ENCODE measurements around the gene BOLA1.
"Not testable (repeated sequence)": the region's sequence is repeated elsewhere in the genome, so short reads cannot be mapped to it uniquely, and the experiment has no call there.

Gene BOLA1

GRCh38 chr1:149931212-149931790 lies 31.9 kb downstream of the BOLA1 start:
- TF ChIP-seq CTCF (conservative IDR thresholded peaks at IDR 0.05), result no peak
- peak overlapping the region; percentile 43; the same call in 1 of the 2 replicates for H3K27ac ChIP-seq

GRCh38 chr1:149932474-149932873 lies 33.1 kb downstream of the BOLA1 start:
- H3K27ac ChIP-seq, result peak overlapping the region; percentile 43
- TF ChIP-seq CTCF (conservative IDR thresholded peaks at IDR 0.05), result no peak

GRCh38 chr1:149933208-149933607 lies 33.8 kb downstream of the BOLA1 start:
- H3K27ac ChIP-seq, result no peak overlapping the region
- TF ChIP-seq CTCF (conservative IDR thresholded peaks at IDR 0.05), result no peak

GRCh38 chr1:149934356-149934755 lies 35.0 kb downstream of the BOLA1 start:
- no peak for TF ChIP-seq CTCF (conservative IDR thresholded peaks at IDR 0.05)
- no peak overlapping the region for H3K27ac ChIP-seq

DNA sequence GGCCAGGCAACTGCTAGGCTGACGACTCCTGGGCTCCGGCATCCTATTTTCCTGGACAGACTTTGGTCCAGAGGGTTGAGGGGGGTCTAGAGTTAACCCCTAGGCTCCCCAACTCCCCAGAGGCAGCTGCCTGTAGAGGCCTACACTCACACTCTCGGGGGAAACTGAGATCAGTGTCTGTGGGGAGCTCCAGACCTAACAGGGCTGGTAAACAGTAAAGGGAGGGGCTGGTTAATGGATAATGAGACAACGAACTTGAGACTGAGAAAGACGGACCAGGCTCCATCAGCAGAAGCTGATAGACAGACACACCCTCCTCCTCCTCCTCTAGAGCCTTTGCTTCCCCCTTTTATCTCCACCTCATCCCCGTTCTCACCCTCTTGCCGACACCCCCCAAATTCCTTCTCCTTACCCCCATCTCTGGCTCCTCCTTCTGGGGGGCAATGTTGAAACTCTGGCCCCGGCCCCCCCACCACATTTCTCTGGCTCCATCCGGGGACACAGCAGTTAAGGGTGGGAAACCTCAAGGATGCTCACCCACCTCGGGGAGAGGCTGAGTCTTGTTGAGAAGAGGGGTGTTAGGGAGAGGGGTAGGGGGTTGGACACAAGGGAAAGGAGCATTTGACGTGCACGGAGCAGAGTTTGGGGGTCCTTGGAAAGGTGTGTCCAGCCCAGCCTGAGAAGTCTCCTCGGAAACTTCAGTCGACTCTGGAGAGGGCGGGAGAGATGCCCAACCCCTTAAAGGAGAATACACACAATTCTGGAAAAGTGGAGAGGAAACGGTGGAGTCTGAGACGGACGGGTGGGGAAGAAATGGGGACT lies 37.0 kb downstream of the BOLA1 start, which contains the start of gene MTMR11:
Gene MTMR11 (minus strand): TSS at position 710 of the 822 bp plus-strand sequence. CDS start 232 bp downstream, at position 478.
- H3K27ac ChIP-seq, result no peak within 1 kb of the TSS; the same call in 1 of the 2 replicates
- TF ChIP-seq CTCF (conservative IDR thresholded peaks at IDR 0.05), result no peak

- H3K27ac ChIP-seq, result no peak overlapping the region; the same call in 1 of the 2 replicates
- TF ChIP-seq CTCF (conservative IDR thresholded peaks at IDR 0.05), result no peak
Measured at GRCh38 chr1:149936992-149937705, 37.8 kb downstream of the BOLA1 start.

- no peak overlapping the region for H3K27ac ChIP-seq
Measured at GRCh38 chr1:149937759-149938158, 38.4 kb downstream of the BOLA1 start.

GRCh38 chr1:149938668-149939003 lies 39.3 kb downstream of the BOLA1 start:
- H3K27ac ChIP-seq, result not testable (repeated sequence)

More at GRCh38 chr1:149937759-149938158, 38.4 kb downstream of the BOLA1 start:
- TF ChIP-seq CTCF (conservative IDR thresholded peaks at IDR 0.05), result no peak

All from VCaP (cell line).